Measurements from ENCODE around the gene PTPN4. TPM values are rescaled to one million over a fixed set of nuclear protein-coding genes. Genes with fewer than 3 reads are reported as not detected.

PTPN4 gene
- total and polyA plus RNA-seq, 2 of the 8 experiments (the other 6 are each of a cell fraction or from before 2014, with no cell fraction given): 28.5 to 105 TPM

- Histone ChIP-seq H3K9me3 (ENCODE audit: insufficient read depth in 2 of 2, low read depth in 1 of 2, low read length in 1 of 2) (no peaks in the 10 kb centered on the region), H2BK12ac (ENCODE audit: low read depth, low read length) (no peak overlapping the region), H3K23ac (ENCODE audit: insufficient read length) (no peak overlapping the region), H3K4me2 (ENCODE audit: insufficient read depth in 1 of 2, low read depth in 2 of 2, low read length in 2 of 2) (no peak overlapping the region), H3K18ac (ENCODE audit: extremely low read depth, low read length) (no peak overlapping the region), H2AK5ac (ENCODE audit: low read depth, low read length) (no peak overlapping the region), H2BK20ac (ENCODE audit: low read length) (no peak overlapping the region), H3K27me3 (replicated peaks in 1 of 4; ENCODE audit: control insufficient read depth in 3 of 4, extremely low read depth in 1 of 4, insufficient read depth in 3 of 4, low read length in 3 of 4) (no peaks in the 10 kb centered on the region), H2BK120ac (replicated peaks; ENCODE audit: low read depth, low read length) (no peak overlapping the region), H3K79me1 (ENCODE audit: low read depth, low read length) (no peaks in the 10 kb centered on the region), H4K8ac (ENCODE audit: extremely low read depth, insufficient read depth, low read length) (no peak overlapping the region), H3K9ac (replicated peaks in 1 of 4; ENCODE audit: extremely low read depth in 1 of 4, low read depth in 3 of 4, low read length in 3 of 4) (no peak overlapping the region), H4K91ac (replicated peaks; ENCODE audit: insufficient read length, low read length) (no peak overlapping the region), H3K56ac (replicated peaks; ENCODE audit: insufficient read length, low read depth, low read length) (no peak overlapping the region), H4K5ac (ENCODE audit: insufficient read length, low read depth, low read length) (no peak overlapping the region), H3K4me1 (replicated peaks in 1 of 4; ENCODE audit: control insufficient read depth in 3 of 4, insufficient read depth in 4 of 4, low read length in 3 of 4) (peaks cover 0 to 3% (median under 1%) of the 10 kb centered on the region in 4 experiments; a peak in 3 of 7 replicates), H4K20me1 (replicated peaks in 1 of 2; ENCODE audit: control insufficient read depth in 1 of 2, insufficient read depth in 2 of 2, low read length in 2 of 2) (no peaks in the 10 kb centered on the region), H3K36me3 (ENCODE audit: control insufficient read depth in 2 of 4, insufficient read depth in 4 of 4, low read length in 3 of 4) (no peaks in the 10 kb centered on the region), H3K4ac (replicated peaks; ENCODE audit: insufficient read length, low read depth, low read length) (no peak overlapping the region), H3K14ac (ENCODE audit: insufficient read length) (no peak overlapping the region), H3K23me2 (ENCODE audit: low read depth, low read length) (peaks cover 2% of the 10 kb centered on the region; the same call in 1 of the 2 replicates), H2BK5ac (ENCODE audit: low read depth, low read length) (no peak overlapping the region), H2AFZ (ENCODE audit: low read length) (peak overlapping the region; percentile 96), H3K27ac (ENCODE audit: low read depth, low read length) (no peak overlapping the region), H3K4me3 (ENCODE audit: extremely low read depth in 1 of 4, insufficient read depth in 2 of 4, low read depth in 3 of 4, low read length in 4 of 4) (no peak overlapping the region), H3K79me2 (ENCODE audit: control insufficient read depth in 1 of 2, insufficient read depth in 2 of 2, low read length in 2 of 2) (no peaks in the 10 kb centered on the region), H2BK15ac (ENCODE audit: low read length) (no peak overlapping the region)
- FAIRE-seq: peak; percentile 95
- ChIA-PET POLR2A (ENCODE audit: partially characterized antibody) (interaction anchor here (1.4 kb wide), 1 partner anchor 18 kb away, joined by 3 read pairs; no protein-coding TSS in a partner anchor), CTCF (ENCODE audit: partially characterized antibody) (interaction anchor here (0.7 to 2.7 kb wide), 29 partner anchors 12 to 422 kb away, joined by 3 to 14 read pairs (median 4); no protein-coding TSS in a partner anchor)
- 60% methylated on average over 7 of the region's 7 CpGs; no CpG with 5 or more reads in 1 of the 2 experiments for WGBS, 2 experiments (ENCODE audit: extremely low coverage in 1 of 2, insufficient coverage in 1 of 2, insufficient read length in 1 of 2, insufficient replicate concordance in 2 of 2, low coverage in 1 of 2, low lambda C conversion rate in 2 of 2, missing lambda C conversion rate in 1 of 2)
- DNase-seq (ENCODE audit: low read depth in 1 of 2, low spot score in 2 of 2): peak in 1 of 2 experiments; percentile 47
- no peak for TF ChIP-seq BCL11A (IDR thresholded peaks at IDR 0.05; ENCODE audit: low read depth in 2 of 2, low read length in 2 of 2)
- no peak for TF ChIP-seq HDAC2 (IDR thresholded peaks at IDR 0.05; ENCODE audit: borderline replicate concordance in 1 of 2, low read depth in 2 of 2, low read length in 2 of 2)
- no peak for TF ChIP-seq KDM4A (IDR thresholded peaks at IDR 0.05; ENCODE audit: low read depth, low read length, severe bottlenecking)
- TF ChIP-seq ZNF274 (IDR thresholded peaks at IDR 0.05; ENCODE audit: borderline replicate concordance, extremely low read depth, low read length): no peak
- TF ChIP-seq SP4 (IDR thresholded peaks at IDR 0.05; ENCODE audit: low read length): 0 out of 2 replicates have a peak, but pooled peaks have one; percentile 25
- no peak for TF ChIP-seq SIX5 (IDR thresholded peaks at IDR 0.05; ENCODE audit: low read depth, low read length)
- TF ChIP-seq RAD21 (IDR thresholded peaks at IDR 0.05 in 1 of 2, conservative IDR thresholded peaks at IDR 0.05 in 1 of 2; ENCODE audit: low read depth in 2 of 2, low read length in 2 of 2): peak; percentile 88 to 90
- no peak for TF ChIP-seq SRF (IDR thresholded peaks at IDR 0.05; ENCODE audit: low read depth, low read length)
Observed at GRCh38 chr2:119753041-119753929, 6.4 kb upstream of the PTPN4 start.

Data from H1 (cell line).